Right lobe of liver (tissue), 6 donors: ENCODE data around the gene SALL1. TPM values are rescaled to one million over a fixed set of nuclear protein-coding genes. Genes with fewer than 3 reads are reported as not detected.
A peak's percentile ranks its signal among the peaks of the same experiment; 100 is the strongest.

ENCODE experiments used
- ATAC-seq, 4 donors: fragments of 200-7000 bp; cut with Tn5 transposase; one replicate each; pipeline ENCODE4 v1.9.1; 2020; ENCODE audit warnings: mild to moderate bottlenecking in 4 of 4, moderate library complexity in 4 of 4
- DNase-seq, 3 donors: peaks; one replicate each; pipeline ENCODE4 v3.0.0-alpha.2; 2020
- H3K27ac ChIP-seq, 3 donors: fragments of 200-600 bp; one replicate each; pipeline ENCODE4 v1.8.0; 2022
- H3K27me3 ChIP-seq, 2 donors: fragments of 200-600 bp; one replicate each; pipeline ENCODE4 v1.8.0; 2022
- H3K36me3 ChIP-seq, 4 donors: fragments of 200-600 bp; sonication (generic) in 1 of 4; one replicate each; pipeline versions ENCODE4 v1.5.1 to v1.8.0; 2017 to 2022; ENCODE audit warnings: control low read depth in 1 of 4
- H3K4me1 ChIP-seq, 4 donors: fragments of 200-600 bp; sonication (generic) in 1 of 4; one replicate each; pipeline versions ENCODE4 v1.5.1 to v1.8.0; 2017 to 2022; ENCODE audit warnings: control low read depth in 1 of 4
- H3K4me3 ChIP-seq, 3 donors: fragments of 200-600 bp; one replicate each; pipeline ENCODE4 v1.8.0; 2022
- H3K9me3 ChIP-seq, 4 donors: fragments of 200-600 bp; sonication (generic) in 1 of 4; one replicate each; pipeline versions ENCODE4 v1.5.1 to v1.8.0; 2017 to 2022; ENCODE audit warnings: control low read depth in 1 of 4
- CTCF ChIP-seq, 4 donors: fragments of 200-600 bp in 3 of 4; fragments of 450-650 bp in 1 of 4; IDR thresholded peaks; one replicate each; pipeline versions ENCODE4 v1.5.1 to v1.8.0; 2016 to 2022; ENCODE audit warnings: antibody characterized with exemption in 4 of 4, mild to moderate bottlenecking in 2 of 4
- POLR2A ChIP-seq: fragments of 450-650 bp; IDR thresholded peaks from one replicate; pipeline ENCODE4 v1.6.1; 2017; ENCODE audit warnings: antibody characterized with exemption, mild to moderate bottlenecking
- WGBS: methylation state at CpG from one replicate; pipeline ENCODE4 v1.1.6; 2018; ENCODE audit warnings: low coverage, low lambda C conversion rate; ENCODE audit not compliant: insufficient coverage; ENCODE audit errors: missing lambda C conversion rate; 5-methylcytosine and 5-hydroxymethylcytosine counted together
- intact Hi-C, 2 donors: fragments of 100-400 bp; cut with DNase I; formaldehyde crosslinking; loops; one replicate each; pipeline versions ENCODE4 v1.11.2 to v1.14.1; 2022
- total RNA-seq, 6 experiments: library from RNA; depleted of rRNA in 2 of 6; stranded (reverse); fragments of >200 nt in 2 of 6; fragmentation: NEBNext Ultra II Directional in 3 of 6; extraction: Animal tissue kit (Norgen Biotek cat#: 25700) in 3 of 6; gene quantifications; one replicate each; pipeline versions ENCODE4 v1.1.0 to v1.2.4, GENCODE V29; 2016 to 2023
- donor health status: DM: no; HTN: yes; CAD: no.
- donor health status: DM: no; HTN: no; CAD: no.
- donor health status: DM: no; HTN: no; CAD: no.
- donor health status: DM: no; HTN: yes; CAD: no.
- donor health status: DM: no; HTN: yes; CAD: no.

SALL1 gene
- total RNA-seq, 6 experiments from 2014 or later = 22.9 to 30.1 (median 26.4) TPM

GRCh38 chr16:51157698-51158097 lies 6.6 kb upstream of the SALL1 start:
- Histone ChIP-seq H3K4me3 (no peak overlapping the region), H3K27ac (peak overlapping the region; percentile 16 to 99 (median 89)), H3K9me3 (no peaks in the 10 kb centered on the region), H3K27me3 (no peaks in the 10 kb centered on the region), H3K4me1 (peaks cover 0 to 31% (median 10%) of the 10 kb centered on the region in 4 donors), H3K36me3 (no peaks in the 10 kb centered on the region)
- WGBS = 4% methylated on average over 2 of the region's 2 CpGs
- TF ChIP-seq POLR2A = no peak
- DNase-seq (no peak), ATAC-seq (peak; percentile 31 to 42 (median 38))
- intact Hi-C loops = no loop called here

- TF ChIP-seq CTCF (IDR thresholded peaks at IDR 0.05) (no peak), POLR2A (no peak)
Measured at GRCh38 chr16:51156807-51157200, 5.7 kb upstream of the SALL1 start.

GRCh38 chr16:51155820-51156806 lies 5.0 kb upstream of the SALL1 start:
- peak in 3 of 4 donors; percentile 0 to 1 (median 0) for ATAC-seq

More at GRCh38 chr16:51156807-51157200, 5.7 kb upstream of the SALL1 start:
- Histone ChIP-seq H3K4me3 (peak overlapping the region in 2 of 3 donors; percentile 60 to 63), H3K36me3 (no peaks in the 10 kb centered on the region), H3K4me1 (peaks cover 0 to 31% (median 10%) of the 10 kb centered on the region in 4 donors), H3K27ac (peak overlapping the region; percentile 85 to 99 (median 89)), H3K27me3 (no peaks in the 10 kb centered on the region), H3K9me3 (no peaks in the 10 kb centered on the region)
- intact Hi-C loops = no loop called here
- DNase-seq (no peak), ATAC-seq (no peak)
- 9% methylated on average over 2 of the region's 2 CpGs for WGBS

GRCh38 chr16:51155199-51155607 lies 4.1 kb upstream of the SALL1 start:
- ATAC-seq = peak; percentile 15 to 32 (median 28)

More at GRCh38 chr16:51155820-51156806, 5.0 kb upstream of the SALL1 start:
- TF ChIP-seq CTCF (IDR thresholded peaks at IDR 0.05) = no peak
- TF ChIP-seq POLR2A = peak; percentile 2
- WGBS = 4% methylated on average over 28 of the region's 59 CpGs
- DNase-seq = no peak
- Histone ChIP-seq H3K27ac (peak overlapping the region; percentile 85 to 99 (median 89)), H3K36me3 (no peaks in the 10 kb centered on the region), H3K4me1 (peaks cover 0 to 31% (median 10%) of the 10 kb centered on the region in 4 donors), H3K27me3 (no peaks in the 10 kb centered on the region), H3K4me3 (peak overlapping the region; percentile 35 to 63 (median 60)), H3K9me3 (no peaks in the 10 kb centered on the region)
- intact Hi-C loops = no loop called here

More at GRCh38 chr16:51155199-51155607, 4.1 kb upstream of the SALL1 start:
- H3K36me3 ChIP-seq = no peaks in the 10 kb centered on the region
- no peak for TF ChIP-seq POLR2A
- no peak for TF ChIP-seq CTCF (IDR thresholded peaks at IDR 0.05)
- intact Hi-C loops = no loop called here
- DNase-seq = peak; percentile 76 to 87 (median 85)
- no peaks in the 10 kb centered on the region for H3K27me3 ChIP-seq
- H3K4me3 ChIP-seq = peak overlapping the region; percentile 35 to 63 (median 60)
- H3K4me1 ChIP-seq = peaks cover 0 to 31% (median 10%) of the 10 kb centered on the region in 4 donors
- no peaks in the 10 kb centered on the region for H3K9me3 ChIP-seq
- peak overlapping the region; percentile 85 to 99 (median 89) for H3K27ac ChIP-seq
- 1% methylated on average over 10 of the region's 20 CpGs for WGBS
